ENCODE data around the gene TRPM3.

DNA sequence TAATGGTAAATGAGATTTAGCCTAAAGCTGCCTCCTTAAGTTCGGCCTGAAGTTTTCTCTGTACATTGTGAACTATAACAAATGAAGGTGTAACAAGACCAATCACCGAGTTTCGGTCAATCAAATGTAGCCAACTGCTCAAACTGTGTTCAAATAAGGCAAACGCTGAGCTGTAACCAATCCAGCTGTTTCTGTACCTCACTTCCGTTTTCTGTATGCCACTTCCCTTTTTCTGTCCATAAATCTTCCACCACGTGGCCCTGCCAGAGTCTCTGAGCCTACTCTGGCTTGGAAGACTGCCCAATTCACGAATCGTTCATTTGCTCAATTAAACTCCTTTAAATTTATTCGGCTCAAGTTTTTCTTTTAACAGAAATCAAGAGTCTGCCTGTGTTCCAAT is 513.5 kb downstream of the TRPM3 start:
- TF ChIP-seq ZC3H11A (IDR thresholded peaks at IDR 0.05) (no peak), CTCF (IDR thresholded peaks at IDR 0.05) (no peak), POLR2A (IDR thresholded peaks at IDR 0.05; ENCODE audit: low read length) (no peak), POLR2AphosphoS2 (conservative IDR thresholded peaks at IDR 0.05; ENCODE audit: low read length) (no peak), E2F6 (IDR thresholded peaks at IDR 0.05; ENCODE audit: borderline replicate concordance, low read depth) (no peak), JUN (IDR thresholded peaks at IDR 0.05) (no peak), ZFP36 (IDR thresholded peaks at IDR 0.05; ENCODE audit: borderline replicate concordance, partially characterized antibody) (no peak), RFX5 (IDR thresholded peaks at IDR 0.05) (no peak), NFE2L2 (conservative IDR thresholded peaks at IDR 0.05; ENCODE audit: low read length) (no peak)
- TF ChIP-seq, protein P1, sequence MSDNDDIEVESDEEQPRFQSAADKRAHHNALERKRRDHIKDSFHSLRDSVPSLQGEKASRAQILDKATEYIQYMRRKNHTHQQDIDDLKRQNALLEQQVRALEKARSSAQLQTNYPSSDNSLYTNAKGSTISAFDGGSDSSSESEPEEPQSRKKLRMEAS (IDR thresholded peaks at IDR 0.05) = no peak

Measured in A549 (cell line).